ENCODE measurements around the gene BIRC3. TPM values are rescaled to one million over a fixed set of nuclear protein-coding genes. Genes with fewer than 3 reads are reported as not detected.

Gene BIRC3
- total and polyA plus RNA-seq, 2 of the 8 experiments (the other 6 are each of a cell fraction or from before 2014, with no cell fraction given): 0.08 to 0.20 TPM

DNA sequence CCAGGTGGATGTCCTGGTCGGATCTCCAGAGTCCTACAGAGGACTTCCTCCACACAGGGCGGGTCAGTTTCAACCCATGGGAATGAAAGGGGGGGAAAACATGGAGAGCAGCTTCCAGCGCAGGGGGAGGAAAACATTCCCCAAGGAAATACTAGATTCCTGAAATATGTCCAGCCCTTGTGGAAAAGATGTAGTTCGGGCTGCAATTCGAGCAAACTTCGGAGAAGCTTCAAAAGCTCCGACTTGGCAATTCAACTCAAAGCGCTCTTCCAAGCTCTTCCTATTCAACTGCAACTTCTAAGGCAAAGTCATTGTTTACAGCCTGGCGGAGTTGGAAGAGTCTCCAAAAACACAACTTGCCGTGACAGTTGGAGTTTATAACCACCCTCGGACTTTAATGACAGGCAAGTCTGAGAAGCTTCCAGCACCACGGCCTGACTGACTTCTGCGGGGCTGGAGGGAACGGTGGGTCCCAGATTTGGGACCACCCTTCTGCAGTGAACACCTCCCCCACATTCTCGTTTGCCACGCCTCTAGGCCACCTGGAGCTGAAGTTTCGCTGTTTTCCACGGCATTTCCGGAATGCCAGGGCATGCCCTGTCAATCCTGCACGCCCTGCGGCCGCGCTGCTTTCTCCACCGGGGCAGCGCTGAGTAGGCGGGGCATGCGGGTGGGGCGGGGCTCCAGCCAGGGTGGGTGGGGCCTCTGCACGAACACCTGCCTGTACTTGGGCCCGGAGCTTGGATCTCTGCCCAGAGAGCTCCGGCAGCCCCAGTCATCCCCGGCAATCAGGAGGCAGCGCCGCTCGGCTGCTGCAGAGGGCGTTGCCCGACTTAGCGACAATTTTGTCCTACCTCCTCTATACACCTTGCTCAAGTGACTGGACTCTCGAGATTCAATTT lies 49.0 kb upstream of the BIRC3 start (continued):
- TF ChIP-seq, protein P1, sequence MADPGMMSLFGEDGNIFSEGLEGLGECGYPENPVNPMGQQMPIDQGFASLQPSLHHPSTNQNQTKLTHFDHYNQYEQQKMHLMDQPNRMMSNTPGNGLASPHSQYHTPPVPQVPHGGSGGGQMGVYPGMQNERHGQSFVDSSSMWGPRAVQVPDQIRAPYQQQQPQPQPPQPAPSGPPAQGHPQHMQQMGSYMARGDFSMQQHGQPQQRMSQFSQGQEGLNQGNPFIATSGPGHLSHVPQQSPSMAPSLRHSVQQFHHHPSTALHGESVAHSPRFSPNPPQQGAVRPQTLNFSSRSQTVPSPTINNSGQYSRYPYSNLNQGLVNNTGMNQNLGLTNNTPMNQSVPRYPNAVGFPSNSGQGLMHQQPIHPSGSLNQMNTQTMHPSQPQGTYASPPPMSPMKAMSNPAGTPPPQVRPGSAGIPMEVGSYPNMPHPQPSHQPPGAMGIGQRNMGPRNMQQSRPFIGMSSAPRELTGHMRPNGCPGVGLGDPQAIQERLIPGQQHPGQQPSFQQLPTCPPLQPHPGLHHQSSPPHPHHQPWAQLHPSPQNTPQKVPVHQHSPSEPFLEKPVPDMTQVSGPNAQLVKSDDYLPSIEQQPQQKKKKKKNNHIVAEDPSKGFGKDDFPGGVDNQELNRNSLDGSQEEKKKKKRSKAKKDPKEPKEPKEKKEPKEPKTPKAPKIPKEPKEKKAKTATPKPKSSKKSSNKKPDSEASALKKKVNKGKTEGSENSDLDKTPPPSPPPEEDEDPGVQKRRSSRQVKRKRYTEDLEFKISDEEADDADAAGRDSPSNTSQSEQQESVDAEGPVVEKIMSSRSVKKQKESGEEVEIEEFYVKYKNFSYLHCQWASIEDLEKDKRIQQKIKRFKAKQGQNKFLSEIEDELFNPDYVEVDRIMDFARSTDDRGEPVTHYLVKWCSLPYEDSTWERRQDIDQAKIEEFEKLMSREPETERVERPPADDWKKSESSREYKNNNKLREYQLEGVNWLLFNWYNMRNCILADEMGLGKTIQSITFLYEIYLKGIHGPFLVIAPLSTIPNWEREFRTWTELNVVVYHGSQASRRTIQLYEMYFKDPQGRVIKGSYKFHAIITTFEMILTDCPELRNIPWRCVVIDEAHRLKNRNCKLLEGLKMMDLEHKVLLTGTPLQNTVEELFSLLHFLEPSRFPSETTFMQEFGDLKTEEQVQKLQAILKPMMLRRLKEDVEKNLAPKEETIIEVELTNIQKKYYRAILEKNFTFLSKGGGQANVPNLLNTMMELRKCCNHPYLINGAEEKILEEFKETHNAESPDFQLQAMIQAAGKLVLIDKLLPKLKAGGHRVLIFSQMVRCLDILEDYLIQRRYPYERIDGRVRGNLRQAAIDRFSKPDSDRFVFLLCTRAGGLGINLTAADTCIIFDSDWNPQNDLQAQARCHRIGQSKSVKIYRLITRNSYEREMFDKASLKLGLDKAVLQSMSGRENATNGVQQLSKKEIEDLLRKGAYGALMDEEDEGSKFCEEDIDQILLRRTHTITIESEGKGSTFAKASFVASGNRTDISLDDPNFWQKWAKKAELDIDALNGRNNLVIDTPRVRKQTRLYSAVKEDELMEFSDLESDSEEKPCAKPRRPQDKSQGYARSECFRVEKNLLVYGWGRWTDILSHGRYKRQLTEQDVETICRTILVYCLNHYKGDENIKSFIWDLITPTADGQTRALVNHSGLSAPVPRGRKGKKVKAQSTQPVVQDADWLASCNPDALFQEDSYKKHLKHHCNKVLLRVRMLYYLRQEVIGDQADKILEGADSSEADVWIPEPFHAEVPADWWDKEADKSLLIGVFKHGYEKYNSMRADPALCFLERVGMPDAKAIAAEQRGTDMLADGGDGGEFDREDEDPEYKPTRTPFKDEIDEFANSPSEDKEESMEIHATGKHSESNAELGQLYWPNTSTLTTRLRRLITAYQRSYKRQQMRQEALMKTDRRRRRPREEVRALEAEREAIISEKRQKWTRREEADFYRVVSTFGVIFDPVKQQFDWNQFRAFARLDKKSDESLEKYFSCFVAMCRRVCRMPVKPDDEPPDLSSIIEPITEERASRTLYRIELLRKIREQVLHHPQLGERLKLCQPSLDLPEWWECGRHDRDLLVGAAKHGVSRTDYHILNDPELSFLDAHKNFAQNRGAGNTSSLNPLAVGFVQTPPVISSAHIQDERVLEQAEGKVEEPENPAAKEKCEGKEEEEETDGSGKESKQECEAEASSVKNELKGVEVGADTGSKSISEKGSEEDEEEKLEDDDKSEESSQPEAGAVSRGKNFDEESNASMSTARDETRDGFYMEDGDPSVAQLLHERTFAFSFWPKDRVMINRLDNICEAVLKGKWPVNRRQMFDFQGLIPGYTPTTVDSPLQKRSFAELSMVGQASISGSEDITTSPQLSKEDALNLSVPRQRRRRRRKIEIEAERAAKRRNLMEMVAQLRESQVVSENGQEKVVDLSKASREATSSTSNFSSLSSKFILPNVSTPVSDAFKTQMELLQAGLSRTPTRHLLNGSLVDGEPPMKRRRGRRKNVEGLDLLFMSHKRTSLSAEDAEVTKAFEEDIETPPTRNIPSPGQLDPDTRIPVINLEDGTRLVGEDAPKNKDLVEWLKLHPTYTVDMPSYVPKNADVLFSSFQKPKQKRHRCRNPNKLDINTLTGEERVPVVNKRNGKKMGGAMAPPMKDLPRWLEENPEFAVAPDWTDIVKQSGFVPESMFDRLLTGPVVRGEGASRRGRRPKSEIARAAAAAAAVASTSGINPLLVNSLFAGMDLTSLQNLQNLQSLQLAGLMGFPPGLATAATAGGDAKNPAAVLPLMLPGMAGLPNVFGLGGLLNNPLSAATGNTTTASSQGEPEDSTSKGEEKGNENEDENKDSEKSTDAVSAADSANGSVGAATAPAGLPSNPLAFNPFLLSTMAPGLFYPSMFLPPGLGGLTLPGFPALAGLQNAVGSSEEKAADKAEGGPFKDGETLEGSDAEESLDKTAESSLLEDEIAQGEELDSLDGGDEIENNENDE (IDR thresholded peaks at IDR 0.05; ENCODE audit: insufficient replicate concordance, low read length): no peak
- TF ChIP-seq SP2 (IDR thresholded peaks at IDR 0.05; ENCODE audit: low read length) (no peak), SUZ12 (IDR thresholded peaks at IDR 0.05; ENCODE audit: low read length) (no peak), TEAD4 (IDR thresholded peaks at IDR 0.05; ENCODE audit: low read depth, low read length) (peak; percentile 97), SIN3A (conservative IDR thresholded peaks at IDR 0.05 in 1 of 2, IDR thresholded peaks at IDR 0.05 in 1 of 2; ENCODE audit: low read depth in 1 of 2, low read length in 2 of 2) (peak; percentile 64 to 90; a peak in 2 of 4 replicates), HDAC2 (IDR thresholded peaks at IDR 0.05; ENCODE audit: borderline replicate concordance in 1 of 2, low read depth in 2 of 2, low read length in 2 of 2) (0 out of 4 replicates have a peak, but pooled peaks of 1 of the 2 experiments have one; percentile 37), EZH2 (IDR thresholded peaks at IDR 0.05; ENCODE audit: low read depth, low read length, severe bottlenecking) (no peak)
- TF ChIP-seq, protein P2, sequence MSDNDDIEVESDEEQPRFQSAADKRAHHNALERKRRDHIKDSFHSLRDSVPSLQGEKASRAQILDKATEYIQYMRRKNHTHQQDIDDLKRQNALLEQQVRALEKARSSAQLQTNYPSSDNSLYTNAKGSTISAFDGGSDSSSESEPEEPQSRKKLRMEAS (IDR thresholded peaks at IDR 0.05): peak; percentile 68
